Activated CD4-positive, alpha-beta T cell treated with anti-CD3 and anti-CD28 coated beads for 1 hour (primary cell): ENCODE results near the gene MRPL2.

Source experiments
- DNase-seq: peaks from one replicate; pipeline ENCODE4 v3.0.0-alpha.2; 2020

Gene MRPL2

GRCh38 chr6:43016943-43017334 lies 42.3 kb downstream of the MRPL2 start:
- no peak for DNase-seq

GRCh38 chr6:43016176-43016942 lies 42.9 kb downstream of the MRPL2 start:
- DNase-seq, result no peak

GRCh38 chr6:43014434-43014909 lies 44.8 kb downstream of the MRPL2 start:
- no peak for DNase-seq

- DNase-seq, result peak; percentile 97
These were observed 45.3 kb downstream of the MRPL2 start, which contains the start of the genes KLHDC3 and MEA1 for GRCh38 chr6:43013843-43014433. Gene KLHDC3 (plus strand): TSS chr6:43014249. CDS start chr6:43017193, 2,944 bp downstream. Gene MEA1 (minus strand): TSS chr6:43013946. CDS start chr6:43013813, 133 bp downstream.

- no peak for DNase-seq
These were observed 46.0 kb downstream of the MRPL2 start for GRCh38 chr6:43013097-43013842.

- no peak for DNase-seq
These were observed 46.9 kb downstream of the MRPL2 start for GRCh38 chr6:43012364-43012763.

GRCh38 chr6:43011207-43011606 lies 48.0 kb downstream of the MRPL2 start:
- no peak for DNase-seq

GRCh38 chr6:43009124-43009523 lies 50.1 kb downstream of the MRPL2 start:
- peak; percentile 19 for DNase-seq

GRCh38 chr6:43007126-43007525 lies 52.1 kb downstream of the MRPL2 start:
- DNase-seq, result no peak

GRCh38 chr6:43006251-43006650 lies 53.0 kb downstream of the MRPL2 start:
- DNase-seq, result no peak

GRCh38 chr6:43005844-43006243 lies 53.4 kb downstream of the MRPL2 start:
- DNase-seq, result no peak
